Thoracic aorta (tissue), 2 donors: Measurements from ENCODE around the gene GRIP2. TPM values are rescaled to one million over a fixed set of nuclear protein-coding genes. Genes with fewer than 3 reads are reported as not detected.

Experiments used
- ATAC-seq: fragments of 150-250 bp; one replicate; pipeline ENCODE4 v1.8.0; 2017; ENCODE audit warnings: low read depth; ENCODE audit not compliant: insufficient number of reproducible peaks, low FRiP score
- DNase-seq: peaks from one replicate; pipeline ENCODE4 v3.0.0-alpha.2; 2020; ENCODE audit warnings: low spot score
- H3K27ac ChIP-seq, 2 donors: fragments of 200-600 bp; sonication (generic); 1 replicate in 1 of 2; 2 replicates in 1 of 2; pipeline ENCODE4 v1.5.1; 2016; ENCODE audit warnings: mild to moderate bottlenecking in 2 of 2, moderate library complexity in 2 of 2
- H3K27me3 ChIP-seq: fragments of 200-600 bp; sonication (generic); replicated peaks from 2 replicates; pipeline ENCODE4 v1.6.0; 2016; ENCODE audit warnings: mild to moderate bottlenecking; ENCODE audit not compliant: insufficient read depth
- H3K36me3 ChIP-seq: fragments of 200-600 bp; sonication (generic); one replicate; pipeline ENCODE4 v1.5.1; 2016
- H3K4me1 ChIP-seq, 2 donors: fragments of 200-600 bp; sonication (generic); 1 replicate in 1 of 2; 2 replicates in 1 of 2; pipeline versions ENCODE4 v1.5.1 to v1.6.0; 2016; ENCODE audit warnings: low read depth in 2 of 2, mild to moderate bottlenecking in 1 of 2; ENCODE audit not compliant: control insufficient read depth in 1 of 2
- H3K4me3 ChIP-seq: fragments of 200-600 bp; sonication (generic); 2 replicates; pipeline ENCODE4 v1.5.1; 2016; ENCODE audit warnings: mild to moderate bottlenecking
- H3K9me3 ChIP-seq: fragments of 200-600 bp; sonication (generic); 2 replicates; pipeline ENCODE4 v1.5.1; 2016
- total RNA-seq, 2 donors: library from RNA; depleted of rRNA; stranded (reverse); fragments of >200 nt; gene quantifications; one replicate each; pipeline versions ENCODE4 v1.1.0 to v1.2.3, GENCODE V29; 2016
- TF ChIP-seq, protein P1 (sequence below): fragments of 200-600 bp; sonication (generic); IDR thresholded peaks from one replicate; pipeline ENCODE4 v1.5.1; 2019; ENCODE audit warnings: antibody characterized with exemption

Gene GRIP2
- total RNA-seq, 2 donors from 2014 or later, result 1.5 to 4.2 TPM

DNA sequence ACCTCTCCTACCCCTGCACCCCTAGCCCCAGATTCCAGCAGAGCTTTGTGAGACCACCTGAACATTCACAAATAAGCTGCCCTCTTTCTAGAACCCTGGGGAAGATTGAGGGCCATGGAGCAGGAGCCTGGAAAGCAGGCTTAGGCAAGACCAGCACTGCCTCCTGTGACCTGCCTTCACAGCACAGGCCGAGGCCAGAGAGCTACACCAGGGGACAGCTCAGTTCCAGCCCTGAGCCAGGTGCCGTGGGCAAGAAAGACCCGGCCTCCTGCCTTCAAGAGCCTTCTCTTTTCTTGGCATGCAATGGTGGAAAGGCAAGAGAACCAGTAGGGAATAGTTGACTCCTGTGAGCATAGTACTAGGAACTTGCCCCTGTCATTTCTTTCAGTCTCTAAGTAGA lies 89.6 kb downstream of the GRIP2 start:
- H3K36me3 ChIP-seq, result peaks cover 22% of the 10 kb centered on the region
- H3K4me3 ChIP-seq, result no peak overlapping the region
- peaks cover 19 to 48% of the 10 kb centered on the region in 2 donors for H3K4me1 ChIP-seq
- no peak overlapping the region for H3K27ac ChIP-seq
- H3K9me3 ChIP-seq, result no peaks in the 10 kb centered on the region
- H3K27me3 ChIP-seq, result no peaks in the 10 kb centered on the region
- no peak for DNase-seq
- TF ChIP-seq, protein P1, sequence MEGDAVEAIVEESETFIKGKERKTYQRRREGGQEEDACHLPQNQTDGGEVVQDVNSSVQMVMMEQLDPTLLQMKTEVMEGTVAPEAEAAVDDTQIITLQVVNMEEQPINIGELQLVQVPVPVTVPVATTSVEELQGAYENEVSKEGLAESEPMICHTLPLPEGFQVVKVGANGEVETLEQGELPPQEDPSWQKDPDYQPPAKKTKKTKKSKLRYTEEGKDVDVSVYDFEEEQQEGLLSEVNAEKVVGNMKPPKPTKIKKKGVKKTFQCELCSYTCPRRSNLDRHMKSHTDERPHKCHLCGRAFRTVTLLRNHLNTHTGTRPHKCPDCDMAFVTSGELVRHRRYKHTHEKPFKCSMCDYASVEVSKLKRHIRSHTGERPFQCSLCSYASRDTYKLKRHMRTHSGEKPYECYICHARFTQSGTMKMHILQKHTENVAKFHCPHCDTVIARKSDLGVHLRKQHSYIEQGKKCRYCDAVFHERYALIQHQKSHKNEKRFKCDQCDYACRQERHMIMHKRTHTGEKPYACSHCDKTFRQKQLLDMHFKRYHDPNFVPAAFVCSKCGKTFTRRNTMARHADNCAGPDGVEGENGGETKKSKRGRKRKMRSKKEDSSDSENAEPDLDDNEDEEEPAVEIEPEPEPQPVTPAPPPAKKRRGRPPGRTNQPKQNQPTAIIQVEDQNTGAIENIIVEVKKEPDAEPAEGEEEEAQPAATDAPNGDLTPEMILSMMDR, result no peak
- ATAC-seq, result no peak

DNA sequence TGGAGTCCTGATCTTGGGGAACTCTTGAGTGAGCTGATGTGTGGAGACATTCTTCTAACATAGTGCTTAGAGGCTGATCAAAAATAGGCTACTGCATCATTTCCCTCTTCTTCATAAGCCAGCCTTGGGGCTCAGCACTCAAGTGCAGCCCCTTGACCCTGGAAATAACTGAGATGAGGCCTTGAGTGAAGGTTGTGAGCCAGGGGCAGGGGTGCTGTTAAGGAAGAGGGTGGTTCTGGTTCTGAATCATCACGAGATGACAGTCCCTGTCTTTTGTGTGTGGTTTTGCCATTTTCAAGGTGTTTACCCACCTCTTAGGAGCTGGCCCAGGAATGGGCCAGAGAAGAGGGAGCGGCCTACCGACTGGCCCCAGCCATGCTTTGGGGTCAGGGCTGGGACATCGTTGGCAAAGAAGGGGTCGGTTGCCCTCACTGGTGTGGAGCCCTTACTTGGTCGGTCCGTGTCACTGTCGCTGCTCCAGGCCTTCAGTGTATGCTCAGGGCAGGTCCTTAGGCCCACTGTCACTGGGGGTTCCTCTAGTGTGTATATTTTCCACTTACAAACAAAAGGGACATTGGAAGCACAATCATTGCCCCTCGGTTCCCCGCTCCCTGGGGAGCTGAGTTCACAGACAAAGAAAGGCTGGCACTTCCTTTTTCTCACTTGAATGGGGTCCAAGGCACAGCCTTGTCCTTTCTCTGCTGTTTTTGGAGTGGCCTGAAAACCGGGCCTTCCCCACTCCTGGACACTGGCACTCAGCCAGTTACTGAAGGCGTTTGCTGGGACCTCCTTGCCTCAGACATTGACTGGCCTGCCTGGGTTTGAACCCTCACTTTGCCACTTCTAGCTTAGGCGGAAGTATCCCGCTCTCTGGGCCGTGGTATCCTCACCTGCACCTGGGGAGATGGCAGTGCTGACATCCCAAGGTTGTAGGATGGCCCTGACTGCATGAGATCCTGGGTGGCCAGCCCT lies 91.1 kb downstream of the GRIP2 start:
- peaks cover 16 to 33% of the 10 kb centered on the region in 2 donors for H3K4me1 ChIP-seq
- H3K4me3 ChIP-seq, result no peak overlapping the region
- H3K9me3 ChIP-seq, result no peaks in the 10 kb centered on the region
- no peak for ATAC-seq
- TF ChIP-seq, protein P1, result no peak
- H3K27me3 ChIP-seq, result no peaks in the 10 kb centered on the region
- H3K36me3 ChIP-seq, result peaks cover 22% of the 10 kb centered on the region
- no peak for DNase-seq
- H3K27ac ChIP-seq, result no peak overlapping the region

DNA sequence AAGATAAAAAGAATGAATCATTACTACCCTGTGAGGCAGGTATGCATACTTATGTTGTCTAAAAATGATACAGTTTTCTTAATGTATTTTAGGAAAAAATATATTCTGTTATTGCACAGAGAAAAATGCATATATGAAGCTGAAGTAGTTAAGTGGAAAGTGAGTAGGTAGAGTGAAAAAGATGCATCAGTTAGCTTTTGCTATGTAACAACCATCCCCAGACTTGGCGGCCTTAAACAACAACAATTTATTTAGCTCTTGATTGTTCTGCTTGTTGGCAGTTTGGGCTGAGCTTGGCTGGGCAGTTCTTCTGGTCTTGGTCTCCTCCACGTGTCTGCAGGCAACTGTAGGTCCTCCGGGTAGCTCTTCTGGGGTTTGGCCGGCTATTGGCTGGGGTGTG lies 92.1 kb downstream of the GRIP2 start:
- no peak overlapping the region for H3K4me3 ChIP-seq
- no peaks in the 10 kb centered on the region for H3K27me3 ChIP-seq
- TF ChIP-seq, protein P1, result no peak
- no peak overlapping the region for H3K27ac ChIP-seq
- peaks cover 10 to 24% of the 10 kb centered on the region in 2 donors for H3K4me1 ChIP-seq
- DNase-seq, result no peak
- H3K9me3 ChIP-seq, result no peaks in the 10 kb centered on the region
- peaks cover 26% of the 10 kb centered on the region for H3K36me3 ChIP-seq
- ATAC-seq, result no peak

DNA sequence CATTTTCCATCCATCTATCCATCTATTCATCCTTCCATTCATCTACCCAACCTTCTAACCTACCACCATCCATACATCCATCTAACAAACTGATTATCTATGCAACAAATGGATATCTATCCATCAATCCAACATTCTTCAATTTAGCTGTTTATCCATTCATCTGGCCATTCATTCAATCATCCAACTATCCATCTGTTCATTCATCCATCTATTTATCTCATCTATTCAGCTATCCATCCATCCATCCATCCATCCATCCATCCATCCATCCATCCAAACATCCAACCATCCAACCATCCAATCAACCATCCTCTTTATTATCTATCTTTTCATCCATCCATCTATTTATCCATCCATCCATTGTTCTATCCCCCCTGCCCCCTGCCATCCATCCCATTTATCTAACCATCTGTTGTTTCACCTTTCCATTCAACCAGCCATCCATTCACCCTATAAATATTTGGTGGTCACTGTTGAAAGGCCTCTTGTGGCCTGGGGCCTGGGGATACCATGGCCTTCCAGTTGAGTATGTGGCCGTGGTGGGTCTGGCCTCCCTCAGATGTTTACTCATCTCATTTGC lies 93.1 kb downstream of the GRIP2 start:
- no peak for ATAC-seq
- H3K9me3 ChIP-seq, result no peaks in the 10 kb centered on the region
- H3K27me3 ChIP-seq, result no peaks in the 10 kb centered on the region
- DNase-seq, result no peak
- TF ChIP-seq, protein P1, result no peak
- H3K36me3 ChIP-seq, result peaks cover 26% of the 10 kb centered on the region
- H3K4me1 ChIP-seq, result peaks cover 3 to 17% of the 10 kb centered on the region in 2 donors
- H3K27ac ChIP-seq, result no peak overlapping the region
- no peak overlapping the region for H3K4me3 ChIP-seq

DNA sequence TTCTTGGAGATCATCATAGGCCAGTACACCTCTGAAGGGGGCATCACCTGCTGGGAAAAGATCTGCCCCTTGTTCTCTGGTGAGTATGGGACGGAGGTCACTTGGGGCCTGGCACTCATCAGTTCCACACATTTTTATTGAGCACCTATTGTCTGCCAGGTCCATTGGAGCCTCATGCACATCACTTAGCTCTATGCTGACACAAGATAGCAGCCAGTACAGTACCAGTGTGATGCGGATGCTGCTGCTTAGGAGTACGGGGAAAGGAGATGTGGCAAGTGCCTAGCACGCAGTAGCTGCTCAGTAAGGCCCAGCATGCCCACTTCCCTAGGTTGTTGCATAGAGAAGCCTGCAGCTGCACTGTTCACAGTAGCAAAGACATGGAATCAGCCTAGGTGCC lies 94.4 kb downstream of the GRIP2 start:
- TF ChIP-seq, protein P1, result no peak
- H3K36me3 ChIP-seq, result peaks cover 26% of the 10 kb centered on the region

More for the DNA sequence above, 94.4 kb downstream of the GRIP2 start:
- H3K27me3 ChIP-seq, result no peaks in the 10 kb centered on the region
- no peak overlapping the region for H3K4me3 ChIP-seq
- H3K4me1 ChIP-seq, result peaks cover 0 to 6% of the 10 kb centered on the region in 2 donors
- ATAC-seq (no peak), DNase-seq (no peak)
- no peak overlapping the region for H3K27ac ChIP-seq
- H3K9me3 ChIP-seq, result no peaks in the 10 kb centered on the region
